Fibroblast of peridontal ligament (primary cell): ENCODE data around the gene CACNA1D.

Experiments used
- DNase-seq: peaks from one replicate; pipeline ENCODE4 v3.0.0-alpha.2; 2010; ENCODE audit errors: extremely low read depth

The CACNA1D gene

GRCh38 chr3:53577506-53577905 is 83.1 kb downstream of the CACNA1D start:
- peak; percentile 8 for DNase-seq

DNA sequence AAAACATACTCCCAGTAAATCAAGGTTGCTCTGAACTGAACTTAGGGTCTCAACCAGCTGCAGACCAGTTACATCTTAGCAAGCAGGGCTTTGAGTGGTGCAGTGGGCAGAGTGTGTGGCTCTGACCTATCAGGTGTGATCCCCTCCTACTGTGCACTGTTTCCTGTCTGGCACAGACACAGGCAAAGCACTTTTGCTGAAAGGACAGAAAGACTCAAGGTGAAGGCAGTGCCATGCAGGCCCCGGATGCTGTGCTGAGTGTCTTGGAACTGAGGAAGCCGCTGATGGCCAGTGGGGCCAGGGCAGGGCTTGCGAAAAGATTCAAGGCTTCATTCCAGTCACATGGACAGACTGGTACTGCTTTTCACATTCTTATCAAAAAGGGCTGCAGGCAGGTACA is 85.2 kb downstream of the CACNA1D start:
- DNase-seq: no peak

DNA sequence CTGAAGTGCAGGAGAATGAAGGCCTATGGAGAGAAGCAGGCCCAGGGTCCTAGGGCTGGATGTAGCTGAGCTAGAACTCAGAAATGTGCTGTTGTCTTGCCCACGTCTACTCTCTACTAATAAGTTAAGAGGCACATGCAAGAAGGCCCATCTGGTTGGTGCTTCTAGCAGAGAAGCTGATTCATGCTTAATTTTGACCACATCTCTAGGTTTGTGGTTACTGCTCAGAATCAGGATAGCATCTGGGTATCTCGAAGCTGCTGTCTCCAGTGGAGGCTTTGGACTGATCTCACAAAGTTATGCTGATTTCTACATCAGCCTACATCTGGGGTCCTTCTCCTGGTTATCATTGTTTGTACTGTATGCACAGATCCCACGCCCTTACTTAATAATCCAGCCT is 87.3 kb downstream of the CACNA1D start:
- DNase-seq: peak; percentile 29

GRCh38 chr3:53583161-53583690 is 88.8 kb downstream of the CACNA1D start:
- no peak for DNase-seq

DNA sequence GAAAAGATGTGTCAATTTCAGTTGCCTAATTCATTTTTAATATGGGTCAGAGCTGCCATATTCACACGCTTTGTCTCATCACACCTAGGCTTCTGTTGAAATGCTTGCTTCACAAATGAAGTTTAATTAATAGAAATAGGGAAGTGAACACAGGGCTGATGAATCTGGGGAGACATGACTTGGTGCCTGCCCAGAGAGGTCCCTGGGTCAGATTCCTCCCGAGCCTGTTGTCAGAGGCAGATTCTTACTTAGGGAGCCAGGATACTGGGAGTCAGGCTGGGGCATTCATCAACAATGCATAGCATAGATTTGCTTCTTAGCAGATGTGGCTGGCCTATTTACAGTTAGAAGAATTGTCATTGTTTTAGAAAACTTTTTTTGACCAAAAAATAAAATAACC is 90.6 kb downstream of the CACNA1D start:
- DNase-seq: no peak

- no peak for DNase-seq
These were observed 91.2 kb downstream of the CACNA1D start for GRCh38 chr3:53585627-53586026.

DNA sequence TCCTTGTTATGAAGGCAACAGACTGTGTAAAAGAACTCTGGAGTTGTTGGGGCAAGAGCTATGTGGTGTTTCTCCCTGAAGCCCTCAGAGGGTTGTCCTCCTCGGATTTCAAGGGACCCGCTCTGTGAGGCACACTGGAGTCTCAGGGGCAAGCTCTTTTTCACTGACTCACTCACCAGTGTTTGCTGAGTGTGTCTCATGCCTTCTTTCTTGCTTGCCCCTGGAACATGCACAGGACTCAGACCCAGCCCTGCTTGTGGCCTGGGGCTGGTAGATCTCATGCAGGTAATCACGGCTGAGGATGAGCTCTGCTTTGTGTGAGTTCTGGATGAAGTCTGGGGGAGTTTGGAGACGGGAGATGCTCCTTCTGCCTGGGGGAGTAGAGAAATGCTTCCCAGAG is 93.7 kb downstream of the CACNA1D start:
- DNase-seq: no peak

DNA sequence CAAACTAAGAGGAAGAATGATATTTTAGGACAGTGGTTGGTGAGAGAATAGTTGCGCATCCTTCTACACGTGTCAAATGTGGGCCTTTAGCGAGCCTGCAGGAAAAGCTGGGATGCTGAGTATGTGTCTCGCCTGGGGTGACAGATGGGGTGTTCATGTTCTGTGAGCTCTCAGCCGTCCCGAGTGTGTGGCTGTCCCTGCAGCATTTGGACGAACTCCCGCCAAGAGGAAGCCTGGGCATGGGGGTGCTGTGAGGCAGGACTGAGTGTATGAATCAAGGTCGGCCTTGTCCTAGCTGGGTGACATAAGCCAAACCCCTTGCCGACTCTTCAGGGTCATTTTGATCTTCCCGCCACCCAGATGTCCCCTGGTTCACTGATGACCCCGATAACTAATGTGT is 94.8 kb downstream of the CACNA1D start:
- DNase-seq: no peak

DNA sequence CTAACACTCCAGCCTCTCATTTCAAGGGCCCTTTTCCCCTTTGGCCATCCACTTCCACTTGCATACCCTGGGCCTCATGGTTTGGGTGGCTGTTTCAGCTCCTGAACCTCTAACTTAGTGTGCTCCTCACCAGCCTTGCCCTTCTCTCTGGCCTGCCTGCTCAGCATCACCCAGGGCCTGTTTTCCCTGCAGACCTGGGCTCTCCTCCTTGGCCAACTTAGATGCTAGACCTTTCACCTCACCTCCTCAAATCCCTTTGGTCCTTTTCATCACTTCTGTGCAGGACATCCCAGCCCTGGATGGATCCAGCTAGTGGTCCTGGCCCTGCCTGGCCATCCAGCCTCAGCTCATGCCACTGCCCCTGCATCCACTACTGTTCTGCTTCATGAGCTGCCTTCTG is 95.4 kb downstream of the CACNA1D start:
- no peak for DNase-seq

- DNase-seq: no peak
These were observed 96.2 kb downstream of the CACNA1D start for GRCh38 chr3:53590606-53591005.

DNA sequence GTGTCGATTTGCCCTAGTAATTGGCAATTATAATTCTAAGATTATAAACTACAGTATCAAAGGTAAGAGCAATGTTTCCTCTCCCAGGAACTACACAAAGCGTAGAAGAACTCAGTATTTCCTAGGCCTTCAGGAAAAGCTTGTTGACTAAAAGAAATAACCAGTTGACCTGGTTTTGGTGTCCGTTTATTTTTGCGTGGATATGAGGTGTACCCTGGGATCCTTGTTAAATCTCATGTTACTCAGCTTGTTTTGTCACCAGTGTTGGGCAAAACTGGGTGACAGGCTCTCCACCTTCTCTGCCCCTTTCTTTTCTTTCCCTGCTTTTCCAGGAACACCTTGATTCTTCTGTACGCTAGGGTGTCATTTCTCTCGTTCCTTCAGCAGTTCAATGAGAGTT is 97.2 kb downstream of the CACNA1D start:
- no peak for DNase-seq

GRCh38 chr3:53592862-53593261 is 98.5 kb downstream of the CACNA1D start:
- DNase-seq: no peak

DNA sequence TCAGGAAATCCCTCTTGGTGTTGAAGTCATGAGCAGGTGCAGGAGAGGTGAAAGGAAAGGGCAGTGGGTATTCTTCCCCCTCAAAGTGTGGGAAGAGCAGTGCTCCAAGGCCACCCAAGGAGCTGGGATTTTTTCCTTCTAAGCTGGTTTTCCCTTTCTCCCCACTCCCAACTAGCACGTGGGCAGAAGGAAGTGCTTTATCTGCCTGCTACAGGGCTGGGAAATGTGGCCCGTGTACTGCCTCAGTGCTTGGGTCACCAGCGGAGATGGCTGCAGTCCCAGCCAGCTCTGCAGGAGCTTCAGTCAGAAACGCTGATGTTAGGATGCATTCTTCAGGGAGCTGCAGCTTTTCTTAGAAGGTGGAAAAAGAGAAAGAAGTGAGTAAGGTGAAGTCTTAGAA is 99.2 kb downstream of the CACNA1D start:
- no peak for DNase-seq

- DNase-seq: no peak
These were observed 99.9 kb downstream of the CACNA1D start for GRCh38 chr3:53594276-53594675.

DNA sequence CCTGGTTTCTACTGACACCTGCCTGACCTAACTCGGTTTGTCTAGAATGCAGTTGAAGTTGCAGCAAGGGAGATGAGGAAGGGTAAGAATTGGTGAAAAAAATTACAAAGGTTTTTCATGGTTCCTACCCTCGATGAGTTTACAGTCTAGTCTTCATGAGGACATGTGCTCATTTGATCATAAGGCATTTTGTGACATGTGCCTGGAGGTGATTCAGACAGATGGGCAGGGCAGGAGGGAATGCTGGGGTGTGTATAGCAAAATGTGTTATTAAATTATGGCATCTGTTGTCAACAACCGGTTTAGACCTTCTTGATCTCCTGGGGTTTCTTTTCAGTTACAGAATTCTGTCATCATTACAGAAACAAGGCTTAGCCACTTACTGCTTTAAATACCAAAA is 101.2 kb downstream of the CACNA1D start:
- DNase-seq: no peak

DNA sequence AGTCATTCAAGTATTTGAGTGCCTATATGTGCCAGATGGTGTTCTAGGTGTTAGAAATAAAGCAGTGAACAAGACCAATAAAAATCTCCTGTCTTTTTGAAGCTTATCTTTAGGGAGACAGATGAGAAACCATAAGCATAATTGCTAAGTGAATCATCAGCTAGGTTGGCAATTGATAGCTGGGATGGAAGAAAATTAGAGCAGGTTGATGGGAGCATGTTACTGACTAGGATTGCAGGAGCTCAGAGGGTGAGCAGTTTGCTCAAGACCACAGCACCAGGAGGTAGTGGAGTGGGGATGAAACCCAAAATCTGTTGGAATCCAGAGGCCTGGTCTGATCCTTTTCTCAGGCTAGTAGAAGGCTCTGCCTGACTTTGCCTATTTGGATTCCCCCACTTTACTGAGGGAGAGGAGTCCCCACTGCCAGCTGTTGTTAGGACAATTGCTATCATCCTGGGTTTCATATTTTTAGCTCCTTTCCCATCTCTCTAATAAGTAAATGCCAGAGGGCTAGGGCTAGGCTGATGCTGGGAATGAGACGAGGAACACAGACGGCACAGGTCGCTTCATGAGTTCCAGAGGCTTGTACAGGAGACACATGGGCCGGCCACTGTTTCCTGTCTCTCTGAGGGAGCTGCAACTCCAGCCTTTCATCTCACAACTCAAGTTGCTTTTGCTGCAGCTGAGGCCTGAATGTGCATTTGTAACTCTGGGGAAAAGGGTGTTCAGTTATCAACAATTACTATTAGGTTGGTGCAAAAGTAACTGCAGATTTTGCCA is 102.9 kb downstream of the CACNA1D start:
- no peak for DNase-seq

GRCh38 chr3:53599771-53600170 is 105.4 kb downstream of the CACNA1D start:
- DNase-seq: no peak

GRCh38 chr3:53602866-53603265 is 108.5 kb downstream of the CACNA1D start:
- DNase-seq: no peak

DNA sequence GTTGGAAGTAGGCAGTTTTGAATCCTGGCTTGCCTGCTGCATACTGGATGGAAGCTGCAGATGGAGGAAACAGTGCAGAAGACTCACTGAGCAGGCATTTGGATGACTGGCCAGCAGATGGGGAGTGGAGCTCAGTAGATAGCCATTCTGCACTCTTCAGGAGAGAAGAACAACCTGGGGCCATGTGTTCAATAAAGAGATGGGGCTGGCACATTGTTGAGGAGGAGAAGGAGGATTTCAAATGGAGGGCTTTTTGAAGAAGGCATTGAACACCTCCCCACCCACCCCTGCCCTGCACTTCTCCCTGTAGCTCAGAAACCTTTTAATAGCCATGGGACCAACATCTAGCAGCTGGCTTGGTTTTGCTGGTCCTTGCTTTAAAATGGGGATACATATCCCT is 109.8 kb downstream of the CACNA1D start:
- DNase-seq: no peak

GRCh38 chr3:53606793-53607192 is 112.4 kb downstream of the CACNA1D start:
- DNase-seq: no peak

DNA sequence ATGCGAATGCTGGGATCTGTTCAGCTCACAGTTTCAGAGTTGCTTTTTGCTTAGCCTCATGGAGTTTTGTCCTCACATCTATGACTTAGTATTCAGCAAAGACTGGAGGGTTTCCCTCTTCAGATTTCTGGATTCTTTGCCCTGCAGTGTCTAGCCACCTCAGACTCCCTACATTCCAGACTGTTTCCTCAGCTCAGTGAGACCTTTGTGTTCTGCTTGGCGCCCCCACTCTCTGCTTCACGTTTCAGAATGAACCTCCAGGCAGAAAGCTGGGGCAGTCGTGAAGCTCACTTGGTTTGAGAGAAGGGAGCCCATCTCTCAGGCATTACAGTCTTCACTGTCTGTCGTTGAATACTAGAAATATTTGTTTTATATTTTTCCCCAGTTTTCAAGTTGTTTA is 118.1 kb downstream of the CACNA1D start:
- no peak for DNase-seq

DNA sequence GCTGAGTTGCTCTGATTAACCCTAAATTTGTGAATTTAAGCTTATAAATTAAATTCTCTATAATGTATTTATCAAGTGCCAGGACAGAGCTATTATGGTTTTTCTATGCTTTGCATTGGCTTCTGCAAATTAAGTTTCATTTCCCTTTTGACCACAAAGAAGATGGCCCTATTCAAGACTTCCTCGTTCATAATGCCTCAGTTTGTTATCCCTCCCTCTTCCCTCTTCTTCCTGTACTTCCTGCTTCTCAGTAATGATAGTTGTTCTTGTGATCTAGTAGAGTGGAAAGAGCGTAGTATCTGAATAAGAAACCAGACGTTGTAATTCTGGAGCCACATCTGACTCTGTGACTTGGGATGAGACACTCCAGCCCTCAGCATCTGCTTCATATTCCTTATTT is 118.7 kb downstream of the CACNA1D start:
- DNase-seq: no peak

- no peak for DNase-seq
These were observed 119.9 kb downstream of the CACNA1D start for GRCh38 chr3:53614307-53614706.

GRCh38 chr3:53616321-53616720 is 121.9 kb downstream of the CACNA1D start:
- DNase-seq: no peak
